Naive thymus-derived CD8-positive, alpha-beta T cell (primary cell): ENCODE results near the gene PAX2. TPM values are rescaled to one million over a fixed set of nuclear protein-coding genes. Genes with fewer than 3 reads are reported as not detected.

Source experiments
- ATAC-seq, 2 donors: fragments of 150-1000 bp; cut with Tn5 transposase in 1 of 2; sonication (Bioruptor Pico), chemical (Tn5 transposase) in 1 of 2; 1 replicate in 1 of 2; 2 replicates in 1 of 2; pipeline ENCODE4 v1.10.0; 2021; ENCODE audit warnings: mild to moderate bottlenecking in 2 of 2, moderate library complexity in 2 of 2
- POLR2A ChIA-PET: fragments of 350-600 bp; sonication (Branson Sonifier 250); formaldehyde crosslinking; loops from one replicate; lab custom pipeline; 2021; ENCODE audit warnings: antibody characterized with exemption; lab: Charles Lee
- DNase-seq, 10 donors: peaks; one replicate each; pipeline versions ENCODE4 v3.0.0 to v3.0.0-alpha.2; 2020 to 2022
- H3K27ac Mint-ChIP-seq, 10 donors: one replicate each; pipeline ENCODE4 v1.8.0; 2020 to 2022; ENCODE audit warnings: mild to moderate bottlenecking in 10 of 10, mixed read lengths in 10 of 10, moderate library complexity in 4 of 10, inconsistent platforms in 1 of 10
- H3K27me3 Mint-ChIP-seq, 5 donors: one replicate each; pipeline ENCODE4 v1.8.0; 2021 to 2022; ENCODE audit warnings: mixed read lengths in 5 of 5
- H3K36me3 Mint-ChIP-seq, 3 donors: one replicate each; pipeline ENCODE4 v1.8.0; 2020 to 2022; ENCODE audit warnings: mixed read lengths in 3 of 3, mild to moderate bottlenecking in 2 of 3, inconsistent platforms in 1 of 3
- H3K4me1 Mint-ChIP-seq, 4 donors: one replicate each; pipeline ENCODE4 v1.8.0; 2021 to 2022; ENCODE audit warnings: mixed read lengths in 4 of 4
- H3K4me3 Mint-ChIP-seq, 10 donors: one replicate each; pipeline ENCODE4 v1.8.0; 2020 to 2022; ENCODE audit warnings: mild to moderate bottlenecking in 10 of 10, mixed read lengths in 10 of 10, moderate library complexity in 6 of 10, inconsistent platforms in 1 of 10
- H3K9me3 Mint-ChIP-seq, 9 donors: one replicate each; pipeline ENCODE4 v1.8.0; 2020 to 2022; ENCODE audit warnings: mixed read lengths in 9 of 9, mild to moderate bottlenecking in 3 of 9, inconsistent platforms in 1 of 9, moderate library complexity in 1 of 9
- polyA plus RNA-seq, 3 donors: library from polyadenylated mRNA; unstranded; fragments of 300-500 nt; fragmentation: Illumina TruSeq; gene quantifications; one replicate each; pipeline ENCODE4 v1.2.3, GENCODE V29; 2021
- total RNA-seq, 8 experiments: library from RNA in 2 of 8; stranded (reverse) in 2 of 8; gene quantifications; one replicate each; pipeline ENCODE4 v1.2.3 and lab custom pipeline; 2021 to 2026

Gene PAX2
- total and polyA plus RNA-seq, 5 experiments from 2014 or later: not detected

DNA sequence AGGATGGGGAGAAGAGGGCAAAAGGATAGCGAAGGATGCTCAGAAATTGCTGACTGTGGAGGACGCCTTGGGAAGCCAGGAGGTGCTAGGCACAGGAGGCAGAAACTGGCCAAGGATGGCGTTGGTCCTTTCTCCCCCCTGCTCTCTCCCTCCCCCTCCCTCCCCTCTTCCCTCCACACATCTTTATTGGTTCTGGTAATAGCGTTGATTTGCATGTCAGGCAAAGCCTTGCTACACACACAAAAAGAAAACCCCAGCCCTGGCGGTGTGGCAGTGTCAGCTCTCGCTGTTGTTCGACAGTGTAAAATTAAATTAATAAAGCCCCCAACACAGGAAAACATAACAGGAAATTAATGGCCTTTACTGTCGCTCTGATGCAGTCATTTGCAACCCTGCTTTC lies 47.2 kb downstream of the PAX2 start:
- no peaks in the 10 kb centered on the region for H3K36me3 Mint-ChIP-seq
- no peaks in the 10 kb centered on the region for H3K4me1 Mint-ChIP-seq
- DNase-seq (no peak), ATAC-seq (no peak)
- H3K9me3 Mint-ChIP-seq: no peaks in the 10 kb centered on the region
- POLR2A ChIA-PET: no interaction called here
- no peak overlapping the region for H3K4me3 Mint-ChIP-seq
- peaks cover 10 to 58% (median 35%) of the 10 kb centered on the region in 5 donors for H3K27me3 Mint-ChIP-seq
- H3K27ac Mint-ChIP-seq: no peak overlapping the region

DNA sequence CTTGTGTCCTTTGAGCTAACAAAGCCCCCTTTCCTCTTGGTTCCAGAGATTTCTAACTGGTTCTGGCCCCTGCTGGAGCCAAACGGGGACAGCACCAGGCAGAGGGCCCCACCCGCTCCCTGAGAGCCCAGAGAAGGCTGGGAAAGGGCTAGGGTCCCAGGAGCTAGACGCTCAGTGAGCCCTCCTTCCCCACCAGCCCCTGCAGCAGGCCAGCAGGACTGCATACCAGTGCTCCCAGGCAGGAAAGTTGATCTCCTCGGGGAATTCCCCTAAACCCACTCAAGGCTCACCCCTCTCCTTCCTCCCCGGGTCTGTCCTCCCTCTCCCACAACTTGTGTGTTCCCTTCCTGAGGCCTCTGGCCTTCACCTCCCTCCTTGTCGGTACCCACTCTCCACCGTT lies 47.7 kb downstream of the PAX2 start:
- no peak for DNase-seq
- Mint-ChIP-seq H3K27me3 (peaks cover 9 to 54% (median 34%) of the 10 kb centered on the region in 5 donors), H3K36me3 (no peaks in the 10 kb centered on the region), H3K4me1 (no peaks in the 10 kb centered on the region), H3K27ac (peak overlapping the region in 1 of 10 donors; percentile 15), H3K4me3 (no peak overlapping the region), H3K9me3 (no peaks in the 10 kb centered on the region)
- POLR2A ChIA-PET: no interaction called here
- ATAC-seq: no peak

DNA sequence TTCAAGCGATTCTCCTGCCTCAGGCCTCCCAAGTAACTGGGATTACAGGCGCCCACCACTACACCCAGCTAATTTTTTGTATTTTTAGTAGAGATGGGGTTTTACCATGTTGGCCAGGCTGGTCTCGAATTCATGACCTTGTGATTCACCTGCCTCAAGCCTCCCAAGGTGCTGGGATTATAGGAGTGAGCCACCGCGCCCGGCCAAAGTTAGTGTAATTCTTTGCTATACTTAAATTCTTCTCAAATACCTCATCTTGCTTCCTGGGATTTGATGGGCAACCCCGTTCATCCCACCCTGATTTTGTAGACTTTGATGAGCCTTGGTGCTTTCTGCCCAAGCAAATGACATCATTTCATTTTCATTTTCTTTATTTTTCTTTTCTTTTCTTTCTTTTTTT lies 54.5 kb downstream of the PAX2 start:
- H3K36me3 Mint-ChIP-seq: no peaks in the 10 kb centered on the region
- ATAC-seq: no peak

DNA sequence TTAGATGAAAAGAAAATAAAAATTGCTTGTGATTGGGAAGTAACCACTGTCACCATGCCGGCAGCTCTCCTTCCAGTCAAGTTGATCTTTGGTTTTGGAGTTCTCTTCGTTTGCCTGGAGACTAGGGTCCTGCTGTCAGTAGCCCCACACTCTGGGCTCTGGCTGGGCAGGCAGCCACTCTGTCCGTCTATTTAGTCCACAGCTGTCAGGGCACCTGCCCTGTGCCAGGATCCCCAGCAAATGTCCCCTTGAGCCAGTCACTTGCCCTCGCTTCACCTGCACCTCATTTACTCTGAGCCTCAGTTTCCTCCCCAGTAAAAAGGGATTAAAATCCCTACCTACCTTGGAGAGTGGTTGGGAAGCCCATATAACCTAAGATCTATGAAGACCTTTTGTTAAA lies 55.5 kb downstream of the PAX2 start:
- no peaks in the 10 kb centered on the region for H3K4me1 Mint-ChIP-seq
- H3K36me3 Mint-ChIP-seq: no peaks in the 10 kb centered on the region
- no peak overlapping the region for H3K4me3 Mint-ChIP-seq
- DNase-seq (peak in 1 of 10 donors; percentile 40), ATAC-seq (no peak)
- no peaks in the 10 kb centered on the region for H3K9me3 Mint-ChIP-seq
- H3K27ac Mint-ChIP-seq: no peak overlapping the region
- POLR2A ChIA-PET: no interaction called here
- peaks cover 40 to 91% (median 63%) of the 10 kb centered on the region in 5 donors for H3K27me3 Mint-ChIP-seq

More for the DNA sequence above, 54.5 kb downstream of the PAX2 start:
- Mint-ChIP-seq H3K4me3 (no peak overlapping the region), H3K4me1 (no peaks in the 10 kb centered on the region), H3K9me3 (no peaks in the 10 kb centered on the region), H3K27me3 (peaks cover 45 to 86% (median 64%) of the 10 kb centered on the region in 5 donors), H3K27ac (no peak overlapping the region)
- POLR2A ChIA-PET: interaction anchor here (0.6 kb wide), 1 partner anchor 106 kb away, joined by 3 read pairs; no protein-coding TSS in a partner anchor
- peak in 1 of 10 donors; percentile 31 for DNase-seq

DNA sequence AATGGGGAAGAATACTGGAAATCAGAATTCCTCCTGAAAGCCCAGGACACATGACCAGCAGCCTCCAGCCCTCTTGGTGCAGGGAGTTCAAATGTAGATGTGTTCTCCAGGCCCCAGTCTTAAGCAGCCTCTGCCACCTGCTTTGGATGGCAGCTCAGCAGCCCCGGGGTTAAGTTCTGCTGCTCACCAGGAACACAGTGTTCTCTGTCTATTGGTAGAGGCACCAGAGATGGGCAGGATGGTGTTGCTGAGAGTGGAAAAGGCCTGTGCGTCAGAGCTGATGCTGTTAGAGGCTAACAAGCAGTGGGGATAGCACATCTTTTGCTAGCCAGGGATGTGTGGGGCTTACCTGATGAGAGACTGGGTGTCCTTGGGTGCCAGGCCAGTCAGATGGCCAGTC lies 56.8 kb downstream of the PAX2 start:
- Mint-ChIP-seq H3K4me3 (no peak overlapping the region), H3K27me3 (peaks cover 41 to 91% (median 66%) of the 10 kb centered on the region in 5 donors), H3K4me1 (no peaks in the 10 kb centered on the region), H3K27ac (no peak overlapping the region), H3K9me3 (no peaks in the 10 kb centered on the region), H3K36me3 (no peaks in the 10 kb centered on the region)
- ATAC-seq (no peak), DNase-seq (peak in 1 of 10 donors; percentile 11)
- POLR2A ChIA-PET: no interaction called here

DNA sequence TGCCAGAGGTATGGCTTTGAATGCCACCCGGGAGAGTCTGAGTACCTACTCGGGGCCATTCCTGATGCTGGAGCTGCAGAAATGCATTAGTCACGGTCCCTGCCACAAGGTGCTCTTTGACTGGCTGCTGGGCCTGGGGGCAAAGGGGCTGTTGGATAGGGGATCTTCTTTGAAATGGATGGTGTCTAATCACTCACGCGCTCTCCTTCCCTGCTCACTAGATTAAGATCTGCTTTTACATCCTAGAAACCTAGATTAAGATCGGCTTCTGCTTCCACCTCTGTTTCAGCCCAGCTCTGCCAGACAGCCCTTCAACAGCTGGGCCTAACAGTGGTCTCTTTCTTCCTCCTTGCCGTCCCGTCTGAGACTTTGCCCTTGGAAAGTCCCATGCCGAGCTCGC lies 57.2 kb downstream of the PAX2 start:
- H3K9me3 Mint-ChIP-seq: no peaks in the 10 kb centered on the region
- ATAC-seq: no peak
- POLR2A ChIA-PET: no interaction called here
- H3K27me3 Mint-ChIP-seq: peaks cover 45 to 91% (median 70%) of the 10 kb centered on the region in 5 donors
- H3K27ac Mint-ChIP-seq: peak overlapping the region in 1 of 10 donors; percentile 14
- peaks cover 0 to 2% (median 0%) of the 10 kb centered on the region in 4 donors for H3K4me1 Mint-ChIP-seq
- H3K4me3 Mint-ChIP-seq: no peak overlapping the region
- H3K36me3 Mint-ChIP-seq: no peaks in the 10 kb centered on the region
- peak in 1 of 10 donors; percentile 37 for DNase-seq

DNA sequence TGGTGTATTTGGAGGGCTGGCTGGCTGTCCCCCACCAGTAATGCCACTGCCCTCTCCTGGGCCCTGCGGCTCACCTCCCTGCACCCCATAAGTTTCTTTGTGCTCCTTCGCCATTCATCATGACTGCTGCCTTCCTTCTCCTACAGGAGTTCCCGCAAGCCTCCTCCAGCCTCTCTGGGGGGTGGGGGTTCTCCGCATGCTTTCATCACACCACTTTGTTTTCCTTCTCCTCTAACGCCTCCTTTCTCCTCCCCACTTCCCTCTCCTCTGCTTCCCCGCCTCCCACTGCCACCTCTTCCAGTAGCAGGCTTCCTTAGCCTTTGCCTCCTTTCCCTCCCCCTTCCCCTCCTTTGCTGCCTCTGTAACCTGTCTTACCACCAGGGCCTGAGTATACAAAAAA lies 58.1 kb downstream of the PAX2 start:
- peak overlapping the region in 1 of 10 donors; percentile 14 for H3K27ac Mint-ChIP-seq
- no peak overlapping the region for H3K4me3 Mint-ChIP-seq
- H3K4me1 Mint-ChIP-seq: peaks cover 0 to 2% (median 0%) of the 10 kb centered on the region in 4 donors
- no peaks in the 10 kb centered on the region for H3K9me3 Mint-ChIP-seq
- DNase-seq (peak in 1 of 10 donors; percentile 21), ATAC-seq (no peak)
- peaks cover 48 to 95% (median 75%) of the 10 kb centered on the region in 5 donors for H3K27me3 Mint-ChIP-seq
- no peaks in the 10 kb centered on the region for H3K36me3 Mint-ChIP-seq
- POLR2A ChIA-PET: no interaction called here

DNA sequence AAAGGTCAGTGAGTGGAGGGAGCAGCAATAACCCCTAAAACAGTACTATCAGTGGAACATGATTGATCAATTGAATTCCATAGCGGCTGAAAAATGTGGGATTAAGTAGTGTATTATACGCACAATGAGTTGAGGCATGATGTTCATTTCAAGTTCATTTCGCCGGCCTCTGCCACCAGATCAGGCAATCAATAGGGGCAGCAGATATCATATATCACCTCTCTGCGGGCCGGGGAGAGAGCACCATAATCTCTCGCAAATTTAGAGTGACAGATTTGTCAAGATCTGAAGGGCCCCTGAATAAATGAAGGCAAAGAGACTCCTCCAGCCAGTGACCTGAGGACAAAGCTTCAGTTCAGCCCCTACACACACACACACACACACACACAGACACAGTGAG lies 58.5 kb downstream of the PAX2 start:
- H3K27me3 Mint-ChIP-seq: peaks cover 47 to 95% (median 75%) of the 10 kb centered on the region in 5 donors
- no peak overlapping the region for H3K4me3 Mint-ChIP-seq
- no peaks in the 10 kb centered on the region for H3K36me3 Mint-ChIP-seq
- no peaks in the 10 kb centered on the region for H3K9me3 Mint-ChIP-seq
- H3K4me1 Mint-ChIP-seq: peaks cover 0 to 2% (median 0%) of the 10 kb centered on the region in 4 donors
- POLR2A ChIA-PET: no interaction called here
- no peak overlapping the region for H3K27ac Mint-ChIP-seq
- DNase-seq (peak in 1 of 10 donors; percentile 34), ATAC-seq (no peak)

DNA sequence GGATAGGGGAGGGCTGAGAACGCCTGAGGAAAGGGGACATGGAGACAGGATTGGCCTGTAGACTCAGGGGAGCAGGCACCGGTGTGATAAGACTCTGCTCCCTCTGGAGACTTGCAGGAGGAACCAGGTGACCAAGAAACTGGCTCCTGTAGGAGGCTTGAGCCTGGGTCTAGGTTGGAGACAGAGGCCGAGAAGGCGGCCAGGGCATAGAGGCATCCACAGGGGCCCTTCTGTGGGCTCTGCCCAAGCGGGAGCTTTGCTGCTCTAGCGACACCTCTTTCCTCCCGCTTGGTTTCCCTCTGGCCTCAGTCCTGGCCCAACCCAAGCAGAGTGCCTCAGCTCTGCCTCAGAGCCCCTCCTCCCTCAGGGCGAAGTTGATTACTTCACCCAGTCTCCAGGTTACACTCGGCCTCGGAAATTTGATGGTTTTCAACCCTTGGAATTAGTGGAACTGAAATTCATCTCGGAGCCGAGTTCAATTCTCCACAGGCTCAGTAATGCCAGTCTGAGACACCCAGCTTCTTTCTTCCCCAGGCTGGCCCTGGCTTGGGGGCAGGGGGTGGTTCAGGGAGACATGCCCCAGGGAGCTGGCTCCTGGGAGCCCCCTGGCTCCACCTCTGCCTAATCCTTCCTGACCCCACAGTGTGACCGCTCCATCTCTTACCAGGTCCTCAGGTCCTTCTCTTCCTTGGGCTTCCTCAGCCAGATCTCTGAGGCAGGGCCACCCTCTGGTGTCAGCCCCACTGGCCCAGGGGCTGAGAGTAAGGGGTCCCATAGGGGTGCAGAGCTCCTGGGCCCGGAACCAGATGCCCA lies 60.4 kb downstream of the PAX2 start:
- H3K36me3 Mint-ChIP-seq: no peaks in the 10 kb centered on the region
- H3K27ac Mint-ChIP-seq: no peak overlapping the region
- POLR2A ChIA-PET: interaction anchor here (0.5 kb wide), 1 partner anchor 138 kb away, joined by 4 read pairs; no protein-coding TSS in a partner anchor
- ATAC-seq (no peak), DNase-seq (peak in 1 of 10 donors; percentile 52)
- peaks cover 0 to 2% (median 0%) of the 10 kb centered on the region in 4 donors for H3K4me1 Mint-ChIP-seq
- H3K9me3 Mint-ChIP-seq: no peaks in the 10 kb centered on the region
- peaks cover 38 to 97% (median 72%) of the 10 kb centered on the region in 5 donors for H3K27me3 Mint-ChIP-seq
- H3K4me3 Mint-ChIP-seq: no peak overlapping the region

DNA sequence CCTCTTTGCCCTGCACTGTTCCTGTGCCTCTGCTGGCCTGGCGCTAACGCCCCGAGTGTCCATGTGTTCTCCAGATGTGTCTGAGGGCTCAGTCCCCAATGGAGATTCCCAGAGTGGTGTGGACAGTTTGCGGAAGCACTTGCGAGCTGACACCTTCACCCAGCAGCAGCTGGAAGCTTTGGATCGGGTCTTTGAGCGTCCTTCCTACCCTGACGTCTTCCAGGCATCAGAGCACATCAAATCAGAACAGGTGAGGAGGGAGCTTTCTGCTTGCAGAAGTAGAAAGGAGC lies 60.9 kb downstream of the PAX2 start:
- no peaks in the 10 kb centered on the region for H3K9me3 Mint-ChIP-seq
- ATAC-seq (no peak), DNase-seq (peak in 1 of 10 donors; percentile 28)
- no peak overlapping the region for H3K4me3 Mint-ChIP-seq
- H3K4me1 Mint-ChIP-seq: peaks cover 0 to 2% (median 0%) of the 10 kb centered on the region in 4 donors
- H3K27me3 Mint-ChIP-seq: peaks cover 34 to 97% (median 69%) of the 10 kb centered on the region in 5 donors
- no peaks in the 10 kb centered on the region for H3K36me3 Mint-ChIP-seq
- POLR2A ChIA-PET: interaction anchor here (0.5 kb wide), 1 partner anchor 138 kb away, joined by 4 read pairs; no protein-coding TSS in a partner anchor
- H3K27ac Mint-ChIP-seq: no peak overlapping the region

DNA sequence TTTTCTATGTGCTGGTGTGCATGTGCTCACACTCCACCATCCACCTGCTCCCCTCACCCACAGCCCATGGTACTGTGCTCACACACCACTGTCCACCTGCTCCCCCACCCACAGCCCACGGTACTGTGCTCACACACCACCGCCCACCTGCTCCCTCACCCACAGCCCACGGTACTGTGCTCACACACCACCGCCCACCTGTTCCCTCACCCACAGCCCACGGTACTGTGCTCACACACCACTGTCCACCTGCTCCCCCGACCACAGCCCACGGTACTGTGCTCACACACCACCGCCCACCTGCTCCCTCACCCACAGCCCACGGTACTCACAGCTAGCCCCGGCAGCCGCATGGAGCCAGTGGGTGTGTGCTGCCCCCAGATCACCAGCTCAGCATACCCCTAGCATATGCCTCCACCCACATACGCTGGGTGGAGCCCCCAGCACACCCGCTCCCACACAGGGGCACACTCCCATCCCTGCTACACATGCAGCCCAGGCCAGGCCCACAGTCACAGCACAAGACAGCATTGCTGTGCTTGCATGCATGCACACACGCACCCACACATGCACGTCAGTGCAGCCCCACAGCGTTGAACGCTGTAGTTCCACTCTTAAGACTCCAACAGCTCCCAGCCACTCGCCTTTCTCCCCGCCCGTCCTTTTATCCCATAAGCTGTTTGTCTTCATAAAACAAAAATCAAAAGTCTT lies 62.0 kb downstream of the PAX2 start:
- Mint-ChIP-seq H3K9me3 (no peaks in the 10 kb centered on the region), H3K4me3 (no peak overlapping the region), H3K27ac (no peak overlapping the region), H3K36me3 (no peaks in the 10 kb centered on the region), H3K27me3 (peaks cover 32 to 98% (median 70%) of the 10 kb centered on the region in 5 donors), H3K4me1 (peaks cover 0 to 2% (median 0%) of the 10 kb centered on the region in 4 donors)
- DNase-seq (no peak), ATAC-seq (no peak)
- POLR2A ChIA-PET: no interaction called here

DNA sequence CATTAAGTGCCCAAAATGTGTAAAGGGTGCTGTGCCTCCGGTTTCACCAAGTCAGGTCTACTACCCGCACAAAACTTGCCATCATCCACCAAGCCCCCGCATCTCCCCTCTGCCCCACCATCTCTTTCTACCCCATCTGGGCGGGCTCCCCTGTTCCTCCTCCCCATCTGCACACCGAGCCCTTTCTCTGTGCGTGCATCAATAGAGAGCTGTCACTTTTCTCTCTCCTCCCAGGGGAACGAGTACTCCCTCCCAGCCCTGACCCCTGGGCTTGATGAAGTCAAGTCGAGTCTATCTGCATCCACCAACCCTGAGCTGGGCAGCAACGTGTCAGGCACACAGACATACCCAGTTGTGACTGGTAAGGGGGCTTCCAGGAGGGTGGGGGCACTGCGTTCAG lies 63.5 kb downstream of the PAX2 start:
- H3K4me1 Mint-ChIP-seq: peaks cover 0 to 2% (median 0%) of the 10 kb centered on the region in 4 donors
- H3K36me3 Mint-ChIP-seq: no peaks in the 10 kb centered on the region
- H3K4me3 Mint-ChIP-seq: no peak overlapping the region
- POLR2A ChIA-PET: no interaction called here
- H3K9me3 Mint-ChIP-seq: no peaks in the 10 kb centered on the region
- H3K27ac Mint-ChIP-seq: no peak overlapping the region
- no peak for DNase-seq
- ATAC-seq: no peak
- peaks cover 23 to 97% (median 73%) of the 10 kb centered on the region in 5 donors for H3K27me3 Mint-ChIP-seq
